Omental fat pad (tissue), 4 donors: ENCODE measurements around the gene PLXNA4. TPM values are rescaled to one million over a fixed set of nuclear protein-coding genes. Genes with fewer than 3 reads are reported as not detected.
"Not testable (repeated sequence)": the region's sequence is repeated elsewhere in the genome, so short reads cannot be mapped to it uniquely, and the experiment has no call there.

Source experiments
- ATAC-seq: fragments of 150-250 bp; one replicate; pipeline ENCODE4 v1.9.1; 2016; ENCODE audit warnings: mild to moderate bottlenecking, moderate library complexity; ENCODE audit not compliant: low FRiP score
- DNase-seq: peaks from one replicate; pipeline ENCODE4 v3.0.0-alpha.2; 2019; ENCODE audit warnings: low spot score
- total RNA-seq, 4 donors: library from RNA; depleted of rRNA; stranded (reverse); fragments of >200 nt; gene quantifications; one replicate each; pipeline ENCODE4 v1.1.0, GENCODE V29; 2016
- TF ChIP-seq, protein P1 (sequence below), 3 donors: fragments of 450-650 bp; IDR thresholded peaks; one replicate each; pipeline ENCODE4 v1.5.1; 2016 to 2017; ENCODE audit warnings: antibody characterized with exemption in 3 of 3, mild to moderate bottlenecking in 3 of 3, moderate library complexity in 2 of 3

The PLXNA4 gene
- total RNA-seq, 4 donors from 2014 or later: 31.4 to 111 (median 41.9) TPM

DNA sequence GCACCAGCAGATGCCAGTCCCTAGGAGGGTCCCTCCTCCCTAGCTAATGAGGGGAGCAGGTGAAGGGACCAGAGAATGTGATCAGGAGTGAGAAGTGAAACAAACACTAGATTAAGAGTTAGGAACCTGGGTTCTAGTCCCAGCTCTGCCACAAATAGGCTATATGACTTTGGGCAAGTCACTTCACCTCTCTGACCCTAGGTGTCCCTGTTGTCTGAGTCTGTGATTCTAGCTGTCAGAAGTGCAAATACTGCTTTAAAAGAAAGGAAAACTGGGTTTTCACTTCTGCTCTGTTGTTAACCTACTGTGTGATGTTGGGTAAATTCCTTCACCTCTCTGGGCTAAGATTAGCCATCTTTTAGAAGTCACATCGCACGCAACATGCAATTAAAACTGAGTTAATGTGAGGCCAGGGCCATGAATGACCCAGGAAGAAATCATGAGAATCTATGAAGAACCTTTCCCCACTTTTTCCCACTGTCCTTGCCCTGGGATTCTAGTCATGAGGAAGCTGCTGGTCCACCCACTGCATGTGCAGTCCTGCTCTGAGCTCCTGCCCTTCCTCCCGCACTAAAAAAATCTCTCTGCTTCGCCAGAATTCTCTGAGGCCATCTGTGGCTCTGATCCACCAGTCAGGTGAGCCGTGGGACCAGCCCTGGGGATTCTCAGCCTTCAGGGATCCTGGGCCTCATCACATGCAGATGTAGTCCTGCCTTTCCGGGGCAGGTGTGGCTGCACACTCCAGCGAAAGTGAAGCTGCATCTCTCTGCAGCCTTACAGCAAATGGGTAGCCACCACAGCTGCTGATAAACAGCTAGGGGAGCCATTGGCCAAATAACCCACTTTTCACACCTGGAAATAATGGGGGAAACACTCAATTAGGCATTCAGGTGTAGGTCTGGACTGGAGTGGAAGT is 181.7 kb downstream of the PLXNA4 start:
- TF ChIP-seq, protein P1, sequence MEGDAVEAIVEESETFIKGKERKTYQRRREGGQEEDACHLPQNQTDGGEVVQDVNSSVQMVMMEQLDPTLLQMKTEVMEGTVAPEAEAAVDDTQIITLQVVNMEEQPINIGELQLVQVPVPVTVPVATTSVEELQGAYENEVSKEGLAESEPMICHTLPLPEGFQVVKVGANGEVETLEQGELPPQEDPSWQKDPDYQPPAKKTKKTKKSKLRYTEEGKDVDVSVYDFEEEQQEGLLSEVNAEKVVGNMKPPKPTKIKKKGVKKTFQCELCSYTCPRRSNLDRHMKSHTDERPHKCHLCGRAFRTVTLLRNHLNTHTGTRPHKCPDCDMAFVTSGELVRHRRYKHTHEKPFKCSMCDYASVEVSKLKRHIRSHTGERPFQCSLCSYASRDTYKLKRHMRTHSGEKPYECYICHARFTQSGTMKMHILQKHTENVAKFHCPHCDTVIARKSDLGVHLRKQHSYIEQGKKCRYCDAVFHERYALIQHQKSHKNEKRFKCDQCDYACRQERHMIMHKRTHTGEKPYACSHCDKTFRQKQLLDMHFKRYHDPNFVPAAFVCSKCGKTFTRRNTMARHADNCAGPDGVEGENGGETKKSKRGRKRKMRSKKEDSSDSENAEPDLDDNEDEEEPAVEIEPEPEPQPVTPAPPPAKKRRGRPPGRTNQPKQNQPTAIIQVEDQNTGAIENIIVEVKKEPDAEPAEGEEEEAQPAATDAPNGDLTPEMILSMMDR (IDR thresholded peaks at IDR 0.05): no peak
- ATAC-seq (no peak), DNase-seq (no peak)

DNA sequence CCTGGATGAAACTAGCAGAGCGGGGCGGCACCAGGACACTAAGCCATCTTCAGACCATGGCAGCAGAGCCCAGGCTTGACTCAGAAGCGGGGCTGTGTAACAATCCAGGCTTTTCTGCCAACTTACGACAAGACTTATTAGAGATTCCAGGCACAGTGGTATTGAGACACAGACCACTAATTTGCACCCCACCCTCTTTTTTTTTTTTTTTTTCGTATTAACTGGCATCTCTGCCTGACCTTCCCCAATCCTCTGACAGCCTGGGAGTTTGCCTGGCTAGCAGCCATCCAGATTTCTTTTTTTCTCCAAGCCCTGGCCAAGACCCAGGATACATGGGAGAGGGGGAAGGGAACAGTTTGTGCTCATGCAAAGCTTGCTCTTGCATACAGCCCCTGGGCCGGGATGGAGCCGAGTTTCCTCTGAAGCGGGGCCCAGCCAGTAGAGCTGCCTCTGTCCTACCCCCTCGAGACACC is 182.4 kb downstream of the PLXNA4 start:
- no peak for DNase-seq
- peak; percentile 89 for ATAC-seq
- TF ChIP-seq, protein P1 (IDR thresholded peaks at IDR 0.05): no peak

DNA sequence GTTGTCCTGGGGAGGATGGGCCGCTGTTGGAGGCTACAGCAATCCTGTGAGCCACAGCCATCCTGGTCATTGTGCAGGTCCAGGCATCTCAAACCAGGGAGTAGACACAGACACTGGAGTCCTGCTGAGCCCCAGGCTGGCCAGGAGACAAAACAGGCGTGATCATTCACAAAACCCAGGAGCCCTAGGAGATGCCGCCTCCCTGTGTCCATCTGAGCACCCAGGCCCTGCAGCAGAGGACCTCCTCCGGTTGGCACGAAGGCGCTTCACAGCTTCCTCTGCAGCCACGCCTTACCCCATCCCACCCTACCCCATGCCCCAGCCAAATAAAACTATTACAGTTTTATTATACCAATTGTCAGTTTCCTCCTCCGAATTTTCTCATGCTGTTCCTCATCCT is 183.6 kb downstream of the PLXNA4 start:
- DNase-seq: no peak
- no peak for ATAC-seq
- TF ChIP-seq, protein P1 (IDR thresholded peaks at IDR 0.05): no peak

DNA sequence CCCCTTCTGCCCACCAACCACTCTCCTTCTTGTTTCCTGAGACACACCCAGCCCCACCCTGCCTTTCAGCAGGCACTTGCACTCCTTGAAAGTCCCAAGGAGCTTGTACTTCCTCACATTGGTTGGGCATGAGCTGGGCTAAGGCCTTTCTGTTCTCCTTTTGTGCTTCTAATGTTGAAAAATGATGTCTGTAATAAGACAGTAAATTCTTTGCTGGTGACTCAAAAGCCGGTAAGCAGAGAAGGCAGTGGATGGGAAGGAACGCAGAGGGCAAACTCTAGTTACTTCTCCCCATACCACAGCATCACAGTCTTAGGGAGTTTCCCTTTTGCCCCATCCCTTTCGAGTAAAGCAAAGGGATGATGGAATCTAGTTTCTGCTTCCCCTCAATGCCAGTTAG is 185.6 kb downstream of the PLXNA4 start:
- DNase-seq (no peak), ATAC-seq (peak; percentile 84)
- TF ChIP-seq, protein P1 (IDR thresholded peaks at IDR 0.05): no peak

DNA sequence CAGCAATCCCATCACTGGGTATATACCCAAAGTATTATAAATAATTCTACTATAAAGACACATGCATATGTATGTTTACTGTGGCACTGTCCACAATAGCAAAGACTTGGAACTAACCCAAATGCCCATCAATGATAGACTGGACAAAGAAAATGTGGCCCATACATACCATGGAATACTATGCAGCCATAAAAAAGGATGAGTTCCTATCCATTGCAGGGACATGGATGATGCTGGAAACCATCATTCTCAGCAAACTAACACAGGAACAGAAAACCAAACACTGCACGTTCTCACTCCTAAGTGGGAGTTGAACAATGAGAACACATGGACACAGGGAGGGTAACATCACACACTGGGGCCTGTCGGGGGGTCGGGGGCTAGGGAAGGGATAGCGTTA is 186.2 kb downstream of the PLXNA4 start:
- DNase-seq: not testable (repeated sequence)

DNA sequence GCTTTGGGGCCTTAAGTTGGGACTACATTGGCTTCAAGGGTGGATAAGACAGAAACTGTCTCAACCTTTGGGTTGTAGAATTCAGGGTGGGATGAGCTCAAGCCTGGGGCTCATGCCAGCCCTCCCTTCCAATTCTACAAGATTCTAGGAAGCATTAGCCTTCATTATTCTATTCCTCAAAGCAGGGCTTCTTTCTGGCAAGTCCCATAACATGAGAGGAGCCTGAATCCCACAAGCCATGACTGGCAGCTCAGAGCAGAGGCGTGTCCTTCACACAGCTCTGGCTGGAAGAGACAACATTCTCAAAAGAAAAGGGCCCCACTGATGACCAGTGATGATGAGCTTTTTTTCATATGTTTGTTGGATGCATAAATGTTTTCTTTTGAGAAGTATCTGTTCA is 187.6 kb downstream of the PLXNA4 start:
- ATAC-seq (no peak), DNase-seq (no peak)
- TF ChIP-seq, protein P1 (IDR thresholded peaks at IDR 0.05): no peak

More for the DNA sequence above, 186.2 kb downstream of the PLXNA4 start:
- ATAC-seq: not testable (repeated sequence)

DNA sequence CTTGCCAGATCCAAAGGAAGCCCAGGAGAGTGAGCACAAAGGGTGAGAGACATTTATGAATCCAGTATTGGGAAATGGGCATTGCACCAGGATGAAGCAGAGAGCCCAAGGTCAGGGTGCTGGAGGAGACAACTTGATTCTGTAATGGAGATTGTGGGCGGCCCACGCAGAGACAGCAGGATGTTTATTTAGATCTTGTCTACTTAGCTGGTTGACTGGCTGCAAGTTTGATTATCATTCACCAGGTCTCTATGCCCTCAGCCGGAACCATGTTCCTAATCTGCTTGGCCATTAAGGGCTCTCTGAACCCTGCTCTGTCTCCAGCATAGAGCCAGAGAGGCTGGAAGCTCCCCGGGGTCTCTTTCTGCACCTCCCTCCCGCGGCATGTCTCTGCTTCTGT is 188.7 kb downstream of the PLXNA4 start:
- DNase-seq: no peak
- no peak for ATAC-seq
- TF ChIP-seq, protein P1 (IDR thresholded peaks at IDR 0.05): no peak
